DOHH2 (cell line): Measurements from ENCODE around the gene VTI1A.

ENCODE experiments used
- H3F3A ChIP-seq: fragments of 200-600 bp; sonication (generic), shearing (Covaris generic); 2 replicates; pipeline ENCODE4 v1.6.0; 2016; ENCODE audit warnings: antibody characterized with exemption, mild to moderate bottlenecking; ENCODE audit not compliant: control insufficient read depth, insufficient read depth
- H3K27ac ChIP-seq: fragments of 200-600 bp; sonication (generic); 2 replicates; pipeline ENCODE4 v1.5.1; 2014; ENCODE audit warnings: low read depth, mild to moderate bottlenecking, low read length, moderate library complexity
- H3K27me3 ChIP-seq: fragments of 200-600 bp; sonication (generic); 2 replicates; pipeline ENCODE4 v1.6.1; 2014; ENCODE audit warnings: mild to moderate bottlenecking, low read length, mixed read lengths; ENCODE audit not compliant: control insufficient read depth
- H3K36me3 ChIP-seq: fragments of 200-600 bp; sonication (generic); 2 replicates; pipeline ENCODE4 v1.6.1; 2014; ENCODE audit warnings: mild to moderate bottlenecking, low read length, moderate library complexity, mixed read lengths; ENCODE audit not compliant: control insufficient read depth
- H3K4me1 ChIP-seq: fragments of 200-600 bp; sonication (generic); 2 replicates; pipeline ENCODE4 v1.6.1; 2014; ENCODE audit warnings: mild to moderate bottlenecking, low read length, mixed read lengths; ENCODE audit not compliant: control insufficient read depth
- H3K4me2 ChIP-seq: fragments of 200-600 bp; sonication (generic); 2 replicates; pipeline ENCODE4 v1.6.0; 2014; ENCODE audit warnings: mild to moderate bottlenecking, low read length, moderate library complexity
- H3K4me3 ChIP-seq: fragments of 200-600 bp; sonication (generic); 2 replicates; pipeline ENCODE4 v1.5.1; 2014; ENCODE audit warnings: mild to moderate bottlenecking, low read length, mixed read lengths
- H3K79me2 ChIP-seq: fragments of 200-600 bp; sonication (generic); 2 replicates; pipeline ENCODE4 v1.6.1; 2014; ENCODE audit warnings: mild to moderate bottlenecking, low read length, mixed read lengths; ENCODE audit not compliant: control insufficient read depth
- H3K9me2 ChIP-seq: fragments of 200-600 bp; sonication (generic); replicated peaks from 2 replicates; pipeline ENCODE4 v1.6.1; 2014; ENCODE audit warnings: mild to moderate bottlenecking, low read length, mixed read lengths; ENCODE audit not compliant: control insufficient read depth
- H3K9me3 ChIP-seq: fragments of 200-600 bp; sonication (generic); 2 replicates; pipeline ENCODE4 v1.6.1; 2014; ENCODE audit warnings: antibody characterized with exemption, low read length, mixed read lengths; ENCODE audit not compliant: control insufficient read depth, insufficient read depth
- H4K20me1 ChIP-seq: fragments of 200-600 bp; sonication (generic); 2 replicates; pipeline ENCODE4 v1.6.0; 2014; ENCODE audit warnings: low read depth, mild to moderate bottlenecking, antibody characterized with exemption, low read length, moderate library complexity; ENCODE audit not compliant: control insufficient read depth, insufficient read depth
- EZH2phosphoT487 ChIP-seq: fragments of 200-600 bp; sonication (generic); IDR thresholded peaks from 2 replicates; pipeline ENCODE4 v1.6.1; 2017; ENCODE audit warnings: borderline replicate concordance, mild to moderate bottlenecking, antibody characterized with exemption, low read length, moderate library complexity, mixed read lengths
- TF ChIP-seq, protein P1 (sequence below): fragments of 200-600 bp; sonication (generic); IDR thresholded peaks from one replicate; pipeline ENCODE4 v1.5.1; 2014; ENCODE audit warnings: antibody characterized with exemption, mild to moderate bottlenecking, low read depth, low read length; ENCODE audit not compliant: poor library complexity, severe bottlenecking

VTI1A gene

DNA sequence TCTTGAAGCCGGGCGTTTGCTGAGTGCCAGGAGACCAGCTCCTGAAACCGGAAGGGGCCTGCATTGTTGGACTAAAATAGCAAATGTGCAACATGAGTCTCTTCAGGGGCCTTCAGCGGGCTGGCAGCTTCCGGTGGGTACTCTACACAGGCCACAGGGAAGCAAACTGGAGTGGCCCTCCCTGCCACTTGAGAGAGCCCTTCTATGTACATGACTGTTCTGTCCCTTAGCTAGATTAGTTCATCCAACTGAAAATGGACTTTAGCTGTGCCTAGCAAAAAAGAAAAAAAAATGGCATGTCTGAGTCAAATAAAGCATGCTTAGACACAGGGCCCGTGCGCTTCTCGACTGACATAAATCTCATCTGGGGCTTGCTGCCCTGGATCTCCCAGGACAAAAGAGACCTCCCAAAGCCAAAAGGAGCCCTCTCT lies 387.8 kb downstream of the VTI1A start:
- no peaks in the 10 kb centered on the region; the same call in 1 of the 2 replicates for H3K4me1 ChIP-seq
- TF ChIP-seq, protein P1, sequence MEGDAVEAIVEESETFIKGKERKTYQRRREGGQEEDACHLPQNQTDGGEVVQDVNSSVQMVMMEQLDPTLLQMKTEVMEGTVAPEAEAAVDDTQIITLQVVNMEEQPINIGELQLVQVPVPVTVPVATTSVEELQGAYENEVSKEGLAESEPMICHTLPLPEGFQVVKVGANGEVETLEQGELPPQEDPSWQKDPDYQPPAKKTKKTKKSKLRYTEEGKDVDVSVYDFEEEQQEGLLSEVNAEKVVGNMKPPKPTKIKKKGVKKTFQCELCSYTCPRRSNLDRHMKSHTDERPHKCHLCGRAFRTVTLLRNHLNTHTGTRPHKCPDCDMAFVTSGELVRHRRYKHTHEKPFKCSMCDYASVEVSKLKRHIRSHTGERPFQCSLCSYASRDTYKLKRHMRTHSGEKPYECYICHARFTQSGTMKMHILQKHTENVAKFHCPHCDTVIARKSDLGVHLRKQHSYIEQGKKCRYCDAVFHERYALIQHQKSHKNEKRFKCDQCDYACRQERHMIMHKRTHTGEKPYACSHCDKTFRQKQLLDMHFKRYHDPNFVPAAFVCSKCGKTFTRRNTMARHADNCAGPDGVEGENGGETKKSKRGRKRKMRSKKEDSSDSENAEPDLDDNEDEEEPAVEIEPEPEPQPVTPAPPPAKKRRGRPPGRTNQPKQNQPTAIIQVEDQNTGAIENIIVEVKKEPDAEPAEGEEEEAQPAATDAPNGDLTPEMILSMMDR: no peak
- TF ChIP-seq EZH2phosphoT487: no peak
- no peaks in the 10 kb centered on the region for H3K79me2 ChIP-seq
- H3K36me3 ChIP-seq: no peaks in the 10 kb centered on the region
- no peak overlapping the region for H3K27ac ChIP-seq
- no peaks in the 10 kb centered on the region for H3K27me3 ChIP-seq
- H3K4me2 ChIP-seq: no peak overlapping the region
- H4K20me1 ChIP-seq: no peaks in the 10 kb centered on the region
- no peaks in the 10 kb centered on the region for H3K9me2 ChIP-seq
- H3K9me3 ChIP-seq: no peaks in the 10 kb centered on the region
- H3K4me3 ChIP-seq: no peak overlapping the region
- no peaks in the 10 kb centered on the region for H3F3A ChIP-seq

DNA sequence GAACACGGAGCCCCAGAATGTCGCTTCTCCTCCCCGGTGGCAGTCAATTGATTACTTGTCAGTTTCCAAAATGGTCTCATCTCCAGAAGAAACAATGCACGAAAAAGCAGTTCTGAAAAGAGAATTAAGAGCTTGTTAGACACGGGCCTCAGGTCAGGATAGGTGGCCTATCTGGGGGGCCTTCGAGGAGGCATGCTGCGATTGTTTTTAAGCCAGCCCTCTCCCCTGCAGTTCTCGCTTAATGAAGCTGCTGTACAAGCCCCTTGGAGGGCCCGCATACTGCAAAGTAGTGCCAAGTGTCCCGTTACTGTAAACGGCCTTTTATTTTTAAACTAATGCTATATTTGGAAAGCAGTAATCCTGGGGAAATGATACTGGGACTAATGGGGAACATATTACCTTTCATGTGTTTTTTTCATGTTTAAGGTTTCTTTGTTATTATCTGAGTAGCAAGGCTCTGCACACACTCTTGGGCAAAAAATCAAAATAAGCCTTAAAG lies 388.3 kb downstream of the VTI1A start:
- no peaks in the 10 kb centered on the region for H3K27me3 ChIP-seq
- no peak overlapping the region for H3K4me3 ChIP-seq
- H3K9me2 ChIP-seq: no peaks in the 10 kb centered on the region
- no peak for TF ChIP-seq EZH2phosphoT487
- TF ChIP-seq, protein P1: no peak
- H3K79me2 ChIP-seq: no peaks in the 10 kb centered on the region
- no peaks in the 10 kb centered on the region for H3K9me3 ChIP-seq
- H3K36me3 ChIP-seq: no peaks in the 10 kb centered on the region
- no peak overlapping the region for H3K4me2 ChIP-seq
- H3K27ac ChIP-seq: no peak overlapping the region
- H3F3A ChIP-seq: no peaks in the 10 kb centered on the region
- no peaks in the 10 kb centered on the region for H4K20me1 ChIP-seq
- no peaks in the 10 kb centered on the region; the same call in 1 of the 2 replicates for H3K4me1 ChIP-seq

DNA sequence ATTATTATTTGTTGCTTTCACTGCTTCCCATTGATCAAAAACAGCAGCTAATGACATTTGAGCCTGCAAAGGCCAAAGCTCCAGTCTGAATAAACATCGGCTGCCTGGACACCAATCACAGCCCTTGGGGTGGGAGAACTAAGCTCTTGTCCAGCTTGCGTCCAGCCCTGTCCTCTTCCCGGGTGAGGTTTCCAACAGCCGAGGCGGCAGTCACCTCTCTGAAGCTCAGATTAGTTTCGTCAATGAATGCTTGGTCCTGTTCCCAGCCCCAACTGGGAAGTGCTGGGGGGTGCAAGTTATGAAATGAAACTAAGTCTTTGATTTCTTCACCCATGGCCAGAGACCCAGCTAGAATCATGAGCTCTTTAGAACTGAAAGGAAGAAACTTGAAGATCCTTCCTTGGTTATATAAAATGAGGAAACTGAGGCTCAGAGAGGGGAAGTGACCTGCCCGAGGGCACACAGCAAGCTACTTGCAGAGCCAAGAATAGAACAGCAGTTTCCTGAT lies 389.0 kb downstream of the VTI1A start:
- H3K9me3 ChIP-seq: no peaks in the 10 kb centered on the region
- no peak overlapping the region for H3K4me2 ChIP-seq
- H3K27me3 ChIP-seq: no peaks in the 10 kb centered on the region
- no peak overlapping the region for H3K27ac ChIP-seq
- no peaks in the 10 kb centered on the region for H3F3A ChIP-seq
- H3K4me1 ChIP-seq: no peaks in the 10 kb centered on the region; the same call in 1 of the 2 replicates
- no peaks in the 10 kb centered on the region for H3K36me3 ChIP-seq
- no peak for TF ChIP-seq EZH2phosphoT487
- TF ChIP-seq, protein P1: no peak
- H3K4me3 ChIP-seq: no peak overlapping the region
- no peaks in the 10 kb centered on the region for H4K20me1 ChIP-seq
- no peaks in the 10 kb centered on the region for H3K79me2 ChIP-seq
- H3K9me2 ChIP-seq: no peaks in the 10 kb centered on the region
